Measurements from ENCODE around the gene CISD1.
A peak's percentile ranks its signal among the peaks of the same experiment; 100 is the strongest.

CISD1 gene

DNA sequence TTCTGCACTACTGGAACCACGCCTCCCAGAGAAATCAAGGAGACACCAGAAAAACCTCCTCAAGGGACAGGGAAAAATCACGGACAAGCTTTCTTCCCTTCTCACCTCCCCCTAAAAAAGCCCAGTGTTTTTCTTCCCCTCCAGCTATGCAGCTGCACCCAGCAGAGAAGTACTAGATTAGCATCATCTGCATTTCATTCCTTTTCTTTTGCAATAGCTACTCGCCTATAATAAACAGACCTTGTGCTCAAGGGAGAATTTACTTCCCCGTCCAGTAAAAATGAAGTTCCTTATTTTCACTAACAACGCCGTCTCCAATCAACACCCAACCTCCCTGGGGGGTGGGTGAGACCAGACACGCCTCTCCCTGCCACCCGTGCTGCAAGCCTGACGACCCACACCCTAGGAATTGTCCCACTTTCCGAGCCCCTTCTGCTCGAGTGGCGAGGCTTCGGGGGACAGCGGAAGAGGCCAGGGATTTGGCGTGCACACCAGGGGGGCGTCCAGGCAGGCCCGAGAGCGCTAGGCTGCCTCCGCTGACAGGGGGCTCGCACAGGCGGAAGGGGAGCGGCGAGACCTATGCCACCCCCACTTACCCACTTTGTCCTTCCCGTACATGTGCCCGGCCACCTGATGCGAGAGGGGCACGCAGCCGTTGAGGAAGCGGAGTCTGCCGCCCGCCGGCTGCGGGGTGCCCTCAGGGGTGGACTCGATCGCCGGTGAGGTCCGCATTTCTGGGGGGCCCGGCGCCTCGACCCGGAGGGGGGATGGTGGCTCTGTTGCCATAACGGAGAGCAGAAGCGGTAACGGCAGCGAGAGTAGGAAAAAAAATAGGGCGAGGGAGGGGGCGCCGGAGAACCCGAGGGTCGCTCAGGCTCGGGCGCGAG lies 1.9 kb upstream of the CISD1 start:
- TF ChIP-seq, protein P1, sequence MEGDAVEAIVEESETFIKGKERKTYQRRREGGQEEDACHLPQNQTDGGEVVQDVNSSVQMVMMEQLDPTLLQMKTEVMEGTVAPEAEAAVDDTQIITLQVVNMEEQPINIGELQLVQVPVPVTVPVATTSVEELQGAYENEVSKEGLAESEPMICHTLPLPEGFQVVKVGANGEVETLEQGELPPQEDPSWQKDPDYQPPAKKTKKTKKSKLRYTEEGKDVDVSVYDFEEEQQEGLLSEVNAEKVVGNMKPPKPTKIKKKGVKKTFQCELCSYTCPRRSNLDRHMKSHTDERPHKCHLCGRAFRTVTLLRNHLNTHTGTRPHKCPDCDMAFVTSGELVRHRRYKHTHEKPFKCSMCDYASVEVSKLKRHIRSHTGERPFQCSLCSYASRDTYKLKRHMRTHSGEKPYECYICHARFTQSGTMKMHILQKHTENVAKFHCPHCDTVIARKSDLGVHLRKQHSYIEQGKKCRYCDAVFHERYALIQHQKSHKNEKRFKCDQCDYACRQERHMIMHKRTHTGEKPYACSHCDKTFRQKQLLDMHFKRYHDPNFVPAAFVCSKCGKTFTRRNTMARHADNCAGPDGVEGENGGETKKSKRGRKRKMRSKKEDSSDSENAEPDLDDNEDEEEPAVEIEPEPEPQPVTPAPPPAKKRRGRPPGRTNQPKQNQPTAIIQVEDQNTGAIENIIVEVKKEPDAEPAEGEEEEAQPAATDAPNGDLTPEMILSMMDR (IDR thresholded peaks at IDR 0.05): no peak
- Histone ChIP-seq H3K4me3 (peak overlapping the region; percentile 94), H3K27ac (peak overlapping the region; percentile 90 to 98)
- peak; percentile 86 for DNase-seq (ENCODE audit: low spot score)

DNA sequence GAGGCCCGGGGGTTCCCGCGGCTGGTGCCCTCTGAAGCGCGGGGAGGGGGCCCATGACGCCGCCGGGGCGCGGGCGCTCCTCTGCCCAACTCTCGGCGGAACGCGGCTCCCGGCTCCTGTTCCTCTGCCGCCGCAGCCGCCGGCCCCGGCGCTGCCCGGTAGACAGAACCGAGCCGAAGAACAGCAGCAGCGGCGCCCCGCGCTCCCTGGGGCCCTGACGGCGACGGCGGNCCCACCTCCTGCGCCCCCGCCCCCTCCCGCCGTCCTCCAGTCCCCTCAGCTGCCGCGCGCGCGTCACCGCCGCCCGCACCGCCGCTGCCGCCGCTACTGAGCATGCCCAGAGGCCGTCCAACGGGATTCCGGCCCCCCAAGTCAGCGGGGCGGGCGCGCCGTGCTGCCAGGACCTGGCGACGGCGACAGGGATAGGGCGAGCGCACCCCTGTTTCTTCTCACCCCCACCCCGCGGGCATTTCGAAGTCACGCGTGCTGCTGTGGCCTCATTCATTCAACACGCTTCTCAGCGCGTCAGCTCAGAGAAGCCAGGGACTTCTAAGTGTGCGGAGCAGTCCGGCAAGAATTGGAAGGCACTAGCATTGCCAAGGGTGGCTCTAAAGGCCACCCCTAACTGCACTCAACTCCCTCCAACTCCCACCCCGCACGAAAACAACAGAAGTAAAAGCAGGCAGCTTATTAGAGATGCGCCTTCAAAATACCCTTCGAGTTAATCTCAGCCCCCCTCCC lies 1.1 kb upstream of the CISD1 start, which contains the start of gene IPMK:
IPMK (minus strand) TSS at position 182 of the 741 bp plus-strand sequence. CDS start 283 bp downstream, outside the sequence.
- TF ChIP-seq, protein P1 (IDR thresholded peaks at IDR 0.05): no peak

DNA sequence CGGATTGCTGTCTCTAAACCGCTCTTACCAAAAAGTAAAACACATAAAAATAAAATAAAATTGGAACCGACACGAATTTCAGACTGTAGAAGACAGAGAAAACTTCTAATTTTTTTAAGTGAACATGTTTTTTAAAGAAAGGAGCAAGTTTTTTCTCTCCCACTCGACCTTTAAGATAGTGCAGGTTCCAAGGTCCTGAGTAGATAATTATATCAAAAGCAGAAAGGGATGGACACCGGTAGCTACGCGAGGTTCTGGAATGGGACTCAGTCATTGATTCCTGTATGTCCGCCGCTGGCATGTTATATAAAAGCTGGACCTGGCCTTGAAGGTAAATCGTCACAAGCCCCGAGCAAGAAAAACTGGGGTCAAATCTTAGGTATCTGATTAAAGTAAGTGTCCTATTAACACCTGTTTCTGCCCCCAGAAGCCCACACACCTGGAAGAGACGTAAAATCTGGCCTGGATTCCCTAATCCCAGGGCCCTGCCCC lies 462 bp upstream of the CISD1 start:
- H3K27ac ChIP-seq: peak overlapping the region; percentile 90 to 98
- TF ChIP-seq, protein P1 (IDR thresholded peaks at IDR 0.05): no peak
- peak overlapping the region; percentile 94 for H3K4me3 ChIP-seq
- DNase-seq (ENCODE audit: low spot score): no peak

More for the DNA sequence above, 1.1 kb upstream of the CISD1 start, which contains the start of gene IPMK:
- Histone ChIP-seq H3K27ac (peak within 1 kb of the TSS; percentile 90 to 98), H3K4me3 (peak within 1 kb of the TSS; percentile 94)
- peak; percentile 96 for DNase-seq (ENCODE audit: low spot score)

DNA sequence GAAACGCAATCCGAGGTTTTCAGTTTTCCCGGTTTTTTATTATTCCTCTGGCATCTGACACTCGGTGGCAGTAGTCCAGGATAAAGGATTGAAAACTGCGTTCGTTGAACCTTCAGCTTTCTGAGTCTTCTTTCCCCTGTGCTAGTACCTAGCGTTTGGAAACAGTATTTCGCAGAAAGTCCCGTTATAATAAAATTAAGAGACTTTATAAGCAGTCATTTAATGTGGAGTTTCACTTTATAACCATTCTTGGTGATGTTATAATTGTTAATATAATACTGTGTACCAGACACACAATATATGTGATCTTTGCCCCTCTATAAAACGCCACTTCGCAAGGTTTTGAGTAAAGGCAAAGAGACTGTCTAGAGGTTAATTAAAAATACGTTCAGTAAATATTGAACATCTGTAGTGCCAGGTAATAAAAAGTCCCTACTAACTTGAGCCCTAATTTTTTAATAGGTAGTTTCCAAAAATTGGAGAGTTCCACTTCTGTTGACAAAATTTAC lies 874 bp downstream of the CISD1 start:
- TF ChIP-seq, protein P1 (IDR thresholded peaks at IDR 0.05): no peak
- no peak for DNase-seq (ENCODE audit: low spot score)
- H3K4me3 ChIP-seq: peak overlapping the region; percentile 94
- H3K27ac ChIP-seq: peak overlapping the region; percentile 90 to 98

DNA sequence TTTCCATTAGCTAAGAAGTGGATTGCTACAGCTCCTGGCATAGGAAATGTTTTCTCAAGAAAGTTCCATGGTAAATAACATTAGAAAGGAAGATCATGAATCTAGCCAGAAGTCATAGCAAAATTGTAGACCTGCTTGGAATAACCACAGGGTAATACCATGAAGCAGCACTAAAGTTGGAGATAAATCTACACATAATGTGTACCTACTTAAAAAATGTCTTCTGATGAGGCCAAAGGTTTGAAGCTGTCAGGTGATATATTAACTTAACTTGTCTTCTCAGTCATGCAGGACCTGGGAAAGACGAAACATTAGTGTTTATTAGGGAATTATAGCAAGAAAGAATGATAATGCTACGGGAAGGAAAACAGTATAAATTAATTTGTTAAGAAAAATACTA lies 6.3 kb downstream of the CISD1 start:
- TF ChIP-seq, protein P1 (IDR thresholded peaks at IDR 0.05): no peak
- Histone ChIP-seq H3K27ac (no peak overlapping the region), H3K4me3 (no peak overlapping the region)
- no peak for DNase-seq (ENCODE audit: low spot score)

DNA sequence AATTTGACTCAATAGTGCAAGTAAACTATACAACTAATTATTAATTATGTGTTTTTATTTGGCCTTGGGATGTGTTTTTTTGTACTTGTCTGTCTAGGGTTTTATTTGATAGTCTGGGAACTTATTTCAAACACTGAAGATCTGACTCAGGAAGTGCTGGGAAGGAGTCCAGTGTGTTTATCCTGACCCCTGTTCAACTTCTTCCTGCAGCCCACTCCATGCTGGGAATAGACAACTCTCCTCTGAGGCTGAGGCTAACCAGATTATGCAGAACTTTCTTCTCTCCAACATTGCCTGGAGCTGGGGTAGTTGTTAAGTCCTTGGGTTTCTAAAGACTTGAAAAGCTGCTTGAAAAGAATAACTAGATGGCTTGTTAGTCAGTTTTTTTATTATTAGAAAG lies 6.9 kb downstream of the CISD1 start:
- TF ChIP-seq, protein P1 (IDR thresholded peaks at IDR 0.05): no peak
- Histone ChIP-seq H3K4me3 (no peak overlapping the region), H3K27ac (no peak overlapping the region)
- no peak for DNase-seq (ENCODE audit: low spot score)
